ENCODE data around the gene CTIF.

DNA sequence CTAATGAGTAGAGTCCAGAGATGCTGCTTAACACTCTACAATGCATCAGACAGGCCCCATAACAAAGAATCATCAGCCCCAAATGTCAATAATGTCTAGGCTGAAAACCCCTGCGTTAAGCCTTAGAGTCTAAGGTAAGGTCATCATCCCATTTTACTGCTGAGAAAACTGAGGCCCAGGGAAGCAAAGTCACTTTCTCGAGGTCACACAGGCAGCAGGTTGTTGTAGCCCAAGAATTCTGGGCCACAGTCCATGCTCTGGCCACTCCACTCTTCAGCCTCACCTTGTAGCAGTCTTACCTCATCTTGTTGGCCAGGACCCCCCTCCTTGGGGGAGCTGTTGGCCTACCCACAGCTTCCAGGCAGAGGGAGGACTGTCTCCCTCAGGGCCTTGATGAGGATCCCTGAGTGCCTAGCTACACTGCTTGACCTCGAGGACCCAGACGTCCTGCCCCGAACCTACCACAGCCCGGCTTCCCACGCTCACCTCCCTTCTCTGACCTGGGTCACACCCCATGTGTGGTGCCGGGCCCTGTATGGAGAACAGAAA lies 357.6 kb downstream of the CTIF start:
- no peak for TF ChIP-seq POLR2A (IDR thresholded peaks at IDR 0.05; ENCODE audit: low read depth, low read length)
- no peak for TF ChIP-seq POLR2AphosphoS5 (IDR thresholded peaks at IDR 0.05; ENCODE audit: low read depth, low read length)

Data from GM12891 (cell line).